Colonic mucosa (tissue), 4 donors: ENCODE measurements around the gene PLCB4. TPM values are rescaled to one million over a fixed set of nuclear protein-coding genes. Genes with fewer than 3 reads are reported as not detected.

ENCODE experiments used
- DNase-seq: peaks from one replicate; pipeline ENCODE4 v3.0.0-alpha.2; 2020
- H3K27ac ChIP-seq: fragments of 200-600 bp; one replicate; pipeline ENCODE4 v1.8.0; 2021
- H3K27me3 ChIP-seq: fragments of 200-600 bp; one replicate; pipeline ENCODE4 v1.8.0; 2021
- H3K36me3 ChIP-seq: fragments of 200-600 bp; one replicate; pipeline ENCODE4 v1.8.0; 2021
- H3K4me1 ChIP-seq: fragments of 200-600 bp; one replicate; pipeline ENCODE4 v1.8.0; 2021; ENCODE audit warnings: mild to moderate bottlenecking
- H3K4me3 ChIP-seq: fragments of 200-600 bp; one replicate; pipeline ENCODE4 v1.8.0; 2021
- H3K9ac ChIP-seq, 2 donors: one replicate each; pipeline ENCODE4 v1.7.0; 2013; ENCODE audit warnings: control low read depth in 2 of 2, low read depth in 2 of 2, low read length in 2 of 2
- H3K9me3 ChIP-seq: fragments of 200-600 bp; one replicate; pipeline ENCODE4 v1.8.0; 2021
- CTCF ChIP-seq: fragments of 200-600 bp; IDR thresholded peaks from one replicate; pipeline ENCODE4 v1.8.0; 2022; ENCODE audit warnings: antibody characterized with exemption, mild to moderate bottlenecking
- intact Hi-C: fragments of 100-400 bp; cut with DNase I; formaldehyde crosslinking; loops from one replicate; pipeline ENCODE4 v1.14.1; 2022
- total RNA-seq, 2 donors: library from RNA; stranded (reverse); fragmentation: NEBNext Ultra II Directional in 1 of 2; extraction: Animal tissue kit (Norgen Biotek cat#: 25700) in 1 of 2; gene quantifications; one replicate each; pipeline ENCODE4 v1.2.1, GENCODE V29; 2021
- donor health status: healthy.
- donor health status: DM: no; HTN: no; CAD: no.
- donor health status: DM: no; HTN: no; CAD: no.

The PLCB4 gene
- total RNA-seq, 2 donors from 2014 or later, result 39.4 to 39.5 TPM

GRCh38 chr20:9144643-9145042 lies 75.8 kb downstream of the PLCB4 start:
- Histone ChIP-seq H3K27ac (no peak overlapping the region), H3K36me3 (no peaks in the 10 kb centered on the region), H3K27me3 (no peaks in the 10 kb centered on the region), H3K9ac (no peak overlapping the region), H3K9me3 (no peaks in the 10 kb centered on the region), H3K4me1 (no peaks in the 10 kb centered on the region), H3K4me3 (no peak overlapping the region)
- intact Hi-C loops, result no loop called here
- DNase-seq, result no peak
- no peak for TF ChIP-seq CTCF

- H3K36me3 ChIP-seq, result no peaks in the 10 kb centered on the region
Observed at GRCh38 chr20:9145142-9145541, 76.3 kb downstream of the PLCB4 start.

GRCh38 chr20:9146649-9147048 lies 77.8 kb downstream of the PLCB4 start:
- no peak overlapping the region for H3K27ac ChIP-seq
- H3K27me3 ChIP-seq, result no peaks in the 10 kb centered on the region
- H3K4me1 ChIP-seq, result no peaks in the 10 kb centered on the region
- no peaks in the 10 kb centered on the region for H3K36me3 ChIP-seq
- no peak overlapping the region for H3K4me3 ChIP-seq
- H3K9me3 ChIP-seq, result no peaks in the 10 kb centered on the region
- intact Hi-C loops, result no loop called here
- TF ChIP-seq CTCF, result no peak
- no peak overlapping the region for H3K9ac ChIP-seq
- DNase-seq, result no peak

More at GRCh38 chr20:9145142-9145541, 76.3 kb downstream of the PLCB4 start:
- no peak for DNase-seq
- Histone ChIP-seq H3K27me3 (no peaks in the 10 kb centered on the region), H3K4me3 (no peak overlapping the region), H3K27ac (no peak overlapping the region), H3K9ac (no peak overlapping the region), H3K4me1 (no peaks in the 10 kb centered on the region), H3K9me3 (no peaks in the 10 kb centered on the region)
- TF ChIP-seq CTCF, result no peak
- intact Hi-C loops, result no loop called here

- intact Hi-C loops, result no loop called here
- Histone ChIP-seq H3K9me3 (no peaks in the 10 kb centered on the region), H3K36me3 (no peaks in the 10 kb centered on the region), H3K27me3 (no peaks in the 10 kb centered on the region), H3K9ac (no peak overlapping the region), H3K27ac (no peak overlapping the region), H3K4me3 (no peak overlapping the region), H3K4me1 (no peaks in the 10 kb centered on the region)
- TF ChIP-seq CTCF, result no peak
- no peak for DNase-seq
Observed at GRCh38 chr20:9147547-9148024, 78.7 kb downstream of the PLCB4 start.

GRCh38 chr20:9148291-9148690 lies 79.4 kb downstream of the PLCB4 start:
- intact Hi-C loops, result no loop called here
- Histone ChIP-seq H3K4me1 (no peaks in the 10 kb centered on the region), H3K36me3 (no peaks in the 10 kb centered on the region), H3K9ac (no peak overlapping the region), H3K27ac (no peak overlapping the region), H3K4me3 (no peak overlapping the region), H3K27me3 (no peaks in the 10 kb centered on the region), H3K9me3 (no peaks in the 10 kb centered on the region)
- no peak for TF ChIP-seq CTCF
- no peak for DNase-seq
